IPS-20b (cell line): ENCODE measurements around the gene GRIN3B.

Source experiments
- H3K27ac ChIP-seq: one replicate; pipeline ENCODE4 v1.5.1; 2013; ENCODE audit warnings: low read length
- H3K27me3 ChIP-seq: 2 replicates; pipeline ENCODE4 v1.6.1; 2013; ENCODE audit warnings: mild to moderate bottlenecking, low read length, inconsistent platforms; ENCODE audit not compliant: insufficient read depth
- H3K36me3 ChIP-seq: 2 replicates; pipeline ENCODE4 v1.6.1; 2013; ENCODE audit warnings: low read depth, mild to moderate bottlenecking, inconsistent platforms, low read length, moderate library complexity; ENCODE audit not compliant: insufficient read depth
- H3K4me1 ChIP-seq: 2 replicates; pipeline ENCODE4 v1.6.1; 2013; ENCODE audit warnings: mild to moderate bottlenecking, control low read depth, inconsistent platforms, low read length, moderate library complexity; ENCODE audit not compliant: insufficient read depth
- H3K4me3 ChIP-seq: 2 replicates; pipeline ENCODE4 v1.5.1; 2013; ENCODE audit warnings: mild to moderate bottlenecking, low read length, inconsistent platforms
- H3K9ac ChIP-seq: 2 replicates; pipeline ENCODE4 v1.6.1; 2013; ENCODE audit warnings: low read depth, mild to moderate bottlenecking, inconsistent platforms, low read length, moderate library complexity
- H3K9me3 ChIP-seq: 2 replicates; pipeline ENCODE4 v1.6.1; 2013; ENCODE audit warnings: mild to moderate bottlenecking, low read depth, low read length, inconsistent platforms; ENCODE audit not compliant: insufficient read depth

The GRIN3B gene

GRCh38 chr19:984165-984967, 15.9 kb upstream of the GRIN3B start, which contains the start of gene WDR18:
Gene WDR18, plus strand, starts transcription at chr19:984345. Its CDS starts 9 bp downstream, at chr19:984354.
- Histone ChIP-seq H3K27me3 (no peaks in the 10 kb centered on the region), H3K27ac (peak within 1 kb of the TSS; percentile 91), H3K4me3 (peak within 1 kb of the TSS; percentile 84), H3K36me3 (peaks cover 33% of the 10 kb centered on the region), H3K9me3 (no peaks in the 10 kb centered on the region), H3K4me1 (peaks cover 6% of the 10 kb centered on the region; the same call in 1 of the 2 replicates), H3K9ac (peak within 1 kb of the TSS; percentile 92)

GRCh38 chr19:986083-986482, 14.1 kb upstream of the GRIN3B start:
- no peak overlapping the region for H3K27ac ChIP-seq
- no peak overlapping the region for H3K4me3 ChIP-seq
- H3K4me1 ChIP-seq = no peaks in the 10 kb centered on the region
- no peaks in the 10 kb centered on the region for H3K9me3 ChIP-seq
- no peaks in the 10 kb centered on the region for H3K27me3 ChIP-seq
- H3K9ac ChIP-seq = no peak overlapping the region
- H3K36me3 ChIP-seq = peaks cover 50% of the 10 kb centered on the region

- H3K4me3 ChIP-seq = no peak overlapping the region
- peaks cover 61% of the 10 kb centered on the region for H3K36me3 ChIP-seq
- no peaks in the 10 kb centered on the region for H3K27me3 ChIP-seq
- no peaks in the 10 kb centered on the region for H3K9me3 ChIP-seq
- H3K9ac ChIP-seq = no peak overlapping the region
- H3K27ac ChIP-seq = no peak overlapping the region
- H3K4me1 ChIP-seq = no peaks in the 10 kb centered on the region
These were observed 12.1 kb upstream of the GRIN3B start for GRCh38 chr19:988081-988480.

- Histone ChIP-seq H3K36me3 (peaks cover 64% of the 10 kb centered on the region), H3K27ac (no peak overlapping the region)
These were observed 11.7 kb upstream of the GRIN3B start for GRCh38 chr19:988510-988909.

GRCh38 chr19:989381-990081, 10.7 kb upstream of the GRIN3B start:
- Histone ChIP-seq H3K9me3 (no peaks in the 10 kb centered on the region), H3K4me1 (no peaks in the 10 kb centered on the region), H3K27me3 (no peaks in the 10 kb centered on the region), H3K4me3 (no peak overlapping the region), H3K9ac (no peak overlapping the region), H3K27ac (no peak overlapping the region), H3K36me3 (peaks cover 64% of the 10 kb centered on the region)

More at GRCh38 chr19:988510-988909, 11.7 kb upstream of the GRIN3B start:
- H3K4me3 ChIP-seq = no peak overlapping the region
- H3K27me3 ChIP-seq = no peaks in the 10 kb centered on the region
- no peaks in the 10 kb centered on the region for H3K9me3 ChIP-seq
- no peak overlapping the region for H3K9ac ChIP-seq
- no peaks in the 10 kb centered on the region for H3K4me1 ChIP-seq

- no peak overlapping the region for H3K4me3 ChIP-seq
- H3K9ac ChIP-seq = no peak overlapping the region
- H3K27ac ChIP-seq = no peak overlapping the region
- H3K9me3 ChIP-seq = no peaks in the 10 kb centered on the region
- H3K4me1 ChIP-seq = no peaks in the 10 kb centered on the region
- H3K36me3 ChIP-seq = peaks cover 64% of the 10 kb centered on the region
- no peaks in the 10 kb centered on the region; the same call in 1 of the 2 replicates for H3K27me3 ChIP-seq
These were observed 10.1 kb upstream of the GRIN3B start for GRCh38 chr19:990119-990571.

GRCh38 chr19:990746-991145, 9.5 kb upstream of the GRIN3B start:
- H3K9me3 ChIP-seq = no peaks in the 10 kb centered on the region
- peaks cover 61% of the 10 kb centered on the region for H3K36me3 ChIP-seq
- H3K27me3 ChIP-seq = peaks cover 3% of the 10 kb centered on the region; the same call in 1 of the 2 replicates
- no peak overlapping the region for H3K4me3 ChIP-seq
- H3K4me1 ChIP-seq = no peaks in the 10 kb centered on the region
- H3K9ac ChIP-seq = no peak overlapping the region
- no peak overlapping the region for H3K27ac ChIP-seq

GRCh38 chr19:991174-991931, 8.9 kb upstream of the GRIN3B start:
- H3K36me3 ChIP-seq = peaks cover 55% of the 10 kb centered on the region
- no peak overlapping the region for H3K27ac ChIP-seq
- H3K9me3 ChIP-seq = no peaks in the 10 kb centered on the region
- peaks cover 10% of the 10 kb centered on the region for H3K27me3 ChIP-seq
- H3K4me1 ChIP-seq = no peaks in the 10 kb centered on the region
- H3K9ac ChIP-seq = no peak overlapping the region
- no peak overlapping the region for H3K4me3 ChIP-seq

- Histone ChIP-seq H3K27me3 (peaks cover 17% of the 10 kb centered on the region), H3K9me3 (no peaks in the 10 kb centered on the region), H3K9ac (no peak overlapping the region), H3K4me1 (no peaks in the 10 kb centered on the region), H3K4me3 (no peak overlapping the region), H3K27ac (no peak overlapping the region), H3K36me3 (peaks cover 48% of the 10 kb centered on the region)
These were observed 8.1 kb upstream of the GRIN3B start for GRCh38 chr19:991932-992669.

GRCh38 chr19:992670-993055, 7.6 kb upstream of the GRIN3B start:
- Histone ChIP-seq H3K4me3 (no peak overlapping the region), H3K27me3 (peaks cover 23% of the 10 kb centered on the region), H3K9ac (no peak overlapping the region), H3K27ac (no peak overlapping the region), H3K36me3 (peaks cover 43% of the 10 kb centered on the region), H3K9me3 (no peaks in the 10 kb centered on the region), H3K4me1 (no peaks in the 10 kb centered on the region)

- H3K27ac ChIP-seq = no peak overlapping the region
- H3K4me3 ChIP-seq = no peak overlapping the region
- peaks cover 40% of the 10 kb centered on the region for H3K36me3 ChIP-seq
- peaks cover 30% of the 10 kb centered on the region for H3K27me3 ChIP-seq
- no peaks in the 10 kb centered on the region for H3K9me3 ChIP-seq
- no peak overlapping the region for H3K9ac ChIP-seq
- no peaks in the 10 kb centered on the region for H3K4me1 ChIP-seq
These were observed 6.8 kb upstream of the GRIN3B start for GRCh38 chr19:993361-993830.
